DMS 273 treated with DMSO at 0.1 percent for 48 hours (cell line): ENCODE measurements around the gene FNDC3B.

Source experiments
- DNase-seq: peaks from one replicate; lab custom pipeline; 2025; lab: John Stamatoyannopoulos, UW

FNDC3B gene

GRCh38 chr3:172213904-172214303, 174.5 kb downstream of the FNDC3B start:
- no peak for DNase-seq

- DNase-seq = no peak
Measured at GRCh38 chr3:172216267-172216666, 176.9 kb downstream of the FNDC3B start.

GRCh38 chr3:172216911-172217310, 177.5 kb downstream of the FNDC3B start:
- DNase-seq = no peak

GRCh38 chr3:172217877-172218276, 178.5 kb downstream of the FNDC3B start:
- DNase-seq = no peak

- no peak for DNase-seq
Measured at GRCh38 chr3:172218350-172219323, 179.3 kb downstream of the FNDC3B start.

GRCh38 chr3:172219750-172220149, 180.4 kb downstream of the FNDC3B start:
- no peak for DNase-seq

- no peak for DNase-seq
Measured at GRCh38 chr3:172221547-172221946, 182.2 kb downstream of the FNDC3B start.

GRCh38 chr3:172222478-172223071, 183.2 kb downstream of the FNDC3B start:
- DNase-seq = no peak

- no peak for DNase-seq
Measured at GRCh38 chr3:172223870-172224269, 184.5 kb downstream of the FNDC3B start.

GRCh38 chr3:172224560-172225214, 185.3 kb downstream of the FNDC3B start:
- no peak for DNase-seq

GRCh38 chr3:172225215-172225707, 185.9 kb downstream of the FNDC3B start:
- no peak for DNase-seq

GRCh38 chr3:172226831-172227230, 187.5 kb downstream of the FNDC3B start:
- DNase-seq = no peak

GRCh38 chr3:172227340-172228035, 188.1 kb downstream of the FNDC3B start:
- no peak for DNase-seq

- DNase-seq = no peak
Measured at GRCh38 chr3:172228036-172228415, 188.6 kb downstream of the FNDC3B start.

- no peak for DNase-seq
Measured at GRCh38 chr3:172229462-172229861, 190.1 kb downstream of the FNDC3B start.

- no peak for DNase-seq
Measured at GRCh38 chr3:172231318-172231901, 192.0 kb downstream of the FNDC3B start.

GRCh38 chr3:172232579-172233212, 193.3 kb downstream of the FNDC3B start:
- DNase-seq = no peak

- DNase-seq = no peak
Measured at GRCh38 chr3:172233474-172234277, 194.3 kb downstream of the FNDC3B start.

- DNase-seq = no peak
Measured at GRCh38 chr3:172235698-172236097, 196.3 kb downstream of the FNDC3B start.
